Thyroid gland (tissue), 4 donors: ENCODE measurements around the gene CENPX. TPM values are rescaled to one million over a fixed set of nuclear protein-coding genes. Genes with fewer than 3 reads are reported as not detected.

ENCODE experiments used
- DNase-seq, 2 donors: peaks; one replicate each; pipeline ENCODE4 v3.0.0-alpha.2; 2019
- H3K27ac ChIP-seq, 3 donors: fragments of 200-600 bp; sonication (generic); 1 replicate in 2 of 3; 2 replicates in 1 of 3; pipeline ENCODE4 v1.5.1; 2016 to 2019; ENCODE audit warnings: mild to moderate bottlenecking in 1 of 3, moderate library complexity in 1 of 3
- H3K27me3 ChIP-seq: fragments of 200-600 bp; sonication (generic); one replicate; pipeline ENCODE4 v1.5.1; 2019
- H3K36me3 ChIP-seq, 2 donors: fragments of 200-600 bp; sonication (generic); one replicate each; pipeline ENCODE4 v1.5.1; 2016 to 2019
- H3K4me1 ChIP-seq, 2 donors: fragments of 200-600 bp; sonication (generic); one replicate each; pipeline ENCODE4 v1.5.1; 2017 to 2019
- H3K4me3 ChIP-seq, 3 donors: fragments of 200-600 bp; sonication (generic); replicated peaks in 1 of 3; 1 replicate in 2 of 3; 2 replicates in 1 of 3; pipeline ENCODE4 v1.5.1; 2016; ENCODE audit warnings: mild to moderate bottlenecking in 1 of 3
- H3K9me3 ChIP-seq: fragments of 200-600 bp; sonication (generic); one replicate; pipeline ENCODE4 v1.5.1; 2017
- POLR2A ChIP-seq, 2 donors: fragments of 450-650 bp; IDR thresholded peaks; one replicate each; pipeline ENCODE4 v1.6.1; 2017; ENCODE audit warnings: antibody characterized with exemption in 2 of 2, mild to moderate bottlenecking in 2 of 2, moderate library complexity in 1 of 2
- WGBS, 2 donors: methylation state at CpG; one replicate each; pipeline ENCODE4 v1.1.5; 2017; 5-methylcytosine and 5-hydroxymethylcytosine counted together
- intact Hi-C: fragments of 100-400 bp; cut with DNase I; formaldehyde crosslinking; loops from one replicate; pipeline ENCODE4 v1.15.1; 2023
- total RNA-seq, 4 donors: library from RNA; depleted of rRNA; stranded (reverse); fragments of >200 nt; gene quantifications; one replicate each; pipeline ENCODE4 v1.2.3, GENCODE V29; 2016
- TF ChIP-seq, protein P1 (sequence below), 6 experiments: fragments of 200-600 bp in 3 of 6; fragments of 450-650 bp in 3 of 6; sonication (generic) in 3 of 6; IDR thresholded peaks; one replicate each; pipeline ENCODE4 v1.5.1; 2016 to 2019; ENCODE audit warnings: antibody characterized with exemption in 6 of 6, mild to moderate bottlenecking in 2 of 6, inconsistent platforms in 1 of 6, moderate library complexity in 1 of 6

The CENPX gene
- total RNA-seq = 10 to 100 TPM; 40.7 to 95.9 (median 78.0) TPM

- no peaks in the 10 kb centered on the region for H3K27me3 ChIP-seq
- H3K36me3 ChIP-seq = no peaks in the 10 kb centered on the region
- WGBS, 2 donors = 0 to 2% methylated on average over 3 to 16 of the region's 64 CpGs
- H3K4me1 ChIP-seq = peaks cover 23 to 24% of the 10 kb centered on the region in 2 donors
- peak within 1 kb of the TSS in 1 of 3 donors; percentile 65 for H3K27ac ChIP-seq
- no peaks in the 10 kb centered on the region for H3K9me3 ChIP-seq
- peak in 1 of 2 donors; percentile 32 for TF ChIP-seq POLR2A (IDR thresholded peaks at IDR 0.05)
- TF ChIP-seq, protein P1, sequence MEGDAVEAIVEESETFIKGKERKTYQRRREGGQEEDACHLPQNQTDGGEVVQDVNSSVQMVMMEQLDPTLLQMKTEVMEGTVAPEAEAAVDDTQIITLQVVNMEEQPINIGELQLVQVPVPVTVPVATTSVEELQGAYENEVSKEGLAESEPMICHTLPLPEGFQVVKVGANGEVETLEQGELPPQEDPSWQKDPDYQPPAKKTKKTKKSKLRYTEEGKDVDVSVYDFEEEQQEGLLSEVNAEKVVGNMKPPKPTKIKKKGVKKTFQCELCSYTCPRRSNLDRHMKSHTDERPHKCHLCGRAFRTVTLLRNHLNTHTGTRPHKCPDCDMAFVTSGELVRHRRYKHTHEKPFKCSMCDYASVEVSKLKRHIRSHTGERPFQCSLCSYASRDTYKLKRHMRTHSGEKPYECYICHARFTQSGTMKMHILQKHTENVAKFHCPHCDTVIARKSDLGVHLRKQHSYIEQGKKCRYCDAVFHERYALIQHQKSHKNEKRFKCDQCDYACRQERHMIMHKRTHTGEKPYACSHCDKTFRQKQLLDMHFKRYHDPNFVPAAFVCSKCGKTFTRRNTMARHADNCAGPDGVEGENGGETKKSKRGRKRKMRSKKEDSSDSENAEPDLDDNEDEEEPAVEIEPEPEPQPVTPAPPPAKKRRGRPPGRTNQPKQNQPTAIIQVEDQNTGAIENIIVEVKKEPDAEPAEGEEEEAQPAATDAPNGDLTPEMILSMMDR (IDR thresholded peaks at IDR 0.05) = no peak
- DNase-seq = no peak
- H3K4me3 ChIP-seq = peak within 1 kb of the TSS; percentile 76 to 95 (median 85)
- intact Hi-C loops = no loop called here
Measured at GRCh38 chr17:82022310-82022980, at the start of gene CENPX. TSS of gene CENPX (minus strand) at chr17:82022878. CDS start at chr17:82022861, 17 bp downstream.

DNA sequence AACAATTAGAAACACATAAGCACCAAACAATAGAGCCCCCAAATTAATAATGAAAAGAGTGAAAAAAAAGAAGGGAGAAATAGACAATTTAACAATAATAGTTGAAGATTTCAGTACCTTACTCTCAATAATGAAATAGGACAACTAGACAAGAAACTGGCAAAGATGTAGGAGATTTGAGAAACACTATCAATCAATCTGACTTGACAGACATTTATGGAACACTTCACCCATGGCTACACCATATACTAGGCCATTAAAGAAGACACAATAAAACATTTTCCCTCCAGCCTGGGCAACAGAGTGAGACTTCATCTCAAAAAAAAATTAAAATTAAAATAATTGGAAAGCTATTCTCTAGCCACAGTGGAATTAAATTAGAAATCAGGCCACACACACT lies 47.9 kb upstream of the CENPX start:
- peaks cover 7 to 9% of the 10 kb centered on the region in 2 donors for H3K4me1 ChIP-seq
- H3K36me3 ChIP-seq = no peaks in the 10 kb centered on the region
- TF ChIP-seq, protein P1 (IDR thresholded peaks at IDR 0.05) = no peak
- TF ChIP-seq POLR2A (IDR thresholded peaks at IDR 0.05) = no peak
- no peaks in the 10 kb centered on the region for H3K27me3 ChIP-seq
- no peak overlapping the region for H3K27ac ChIP-seq
- DNase-seq = no peak
- intact Hi-C loops = no loop called here
- no peak overlapping the region for H3K4me3 ChIP-seq
- H3K9me3 ChIP-seq = no peaks in the 10 kb centered on the region

- intact Hi-C loops = no loop called here
- Histone ChIP-seq H3K27me3 (no peaks in the 10 kb centered on the region), H3K9me3 (no peaks in the 10 kb centered on the region), H3K4me3 (peak within 1 kb of the TSS; percentile 47 to 91 (median 79)), H3K36me3 (peaks cover 9 to 22% of the 10 kb centered on the region in 2 donors), H3K4me1 (peaks cover 20 to 28% of the 10 kb centered on the region in 2 donors), H3K27ac (peak within 1 kb of the TSS; percentile 84 to 94 (median 85))
- DNase-seq = peak; percentile 44 to 45
- TF ChIP-seq, protein P1 (IDR thresholded peaks at IDR 0.05) = no peak
- TF ChIP-seq POLR2A (IDR thresholded peaks at IDR 0.05) = peak; percentile 4 to 55
- 23 to 32% methylated on average over 23 to 40 of the region's 88 CpGs for WGBS, 2 donors
Measured at GRCh38 chr17:82065638-82066303, 43.1 kb upstream of the CENPX start, which contains the start of gene DUS1L. TSS of gene DUS1L (minus strand) at chr17:82065804. CDS start at chr17:82065059, 745 bp downstream.

DNA sequence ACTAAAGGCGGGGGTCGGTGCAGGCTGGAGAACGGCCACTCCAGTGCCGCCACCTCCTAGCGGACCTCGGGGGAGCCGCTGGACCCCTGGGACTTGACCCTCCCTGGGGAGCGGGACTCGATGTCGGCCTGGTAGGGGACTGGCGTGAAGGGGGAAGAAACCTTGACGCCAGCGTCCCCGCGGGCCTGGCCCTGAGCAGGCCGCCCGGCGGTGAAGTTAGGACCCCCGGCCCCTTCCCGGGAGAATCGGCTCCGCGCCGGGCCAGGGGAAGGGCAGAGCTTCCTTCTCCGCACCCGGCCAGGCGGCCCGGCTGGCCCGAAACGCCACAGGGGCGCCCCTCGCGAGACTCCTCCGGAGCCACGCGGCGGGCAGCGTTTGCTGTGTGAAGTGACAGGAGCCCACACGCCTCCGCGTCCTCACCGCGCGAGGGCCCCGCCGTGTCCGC lies 42.5 kb upstream of the CENPX start:
- Histone ChIP-seq H3K4me1 (peaks cover 20 to 28% of the 10 kb centered on the region in 2 donors), H3K27me3 (no peaks in the 10 kb centered on the region), H3K27ac (peak overlapping the region; percentile 36 to 79 (median 45)), H3K9me3 (no peaks in the 10 kb centered on the region), H3K36me3 (peaks cover 14 to 27% of the 10 kb centered on the region in 2 donors), H3K4me3 (peak overlapping the region; percentile 47 to 91 (median 79))
- peak; percentile 15 to 27 for DNase-seq
- intact Hi-C loops = no loop called here
- TF ChIP-seq, protein P1 (IDR thresholded peaks at IDR 0.05) = no peak
- TF ChIP-seq POLR2A (IDR thresholded peaks at IDR 0.05) = no peak
- 3% methylated on average over 8 of the region's 47 CpGs; no CpG with 5 or more reads in 1 of the 2 donors for WGBS, 2 donors
